LNCAP (cell line): ENCODE data around the gene RAD18.

Experiments
- CTCF ChIP-seq: fragments of 450-650 bp; IDR thresholded peaks from 2 replicates; pipeline ENCODE4 v1.5.1; 2017; ENCODE audit warnings: mild to moderate bottlenecking

The RAD18 gene

GRCh38 chr3:8911781-8912180 lies 51.5 kb downstream of the RAD18 start:
- TF ChIP-seq CTCF: no peak

- TF ChIP-seq CTCF: no peak
These were observed 54.1 kb downstream of the RAD18 start for GRCh38 chr3:8909160-8909559.

- no peak for TF ChIP-seq CTCF
These were observed 60.1 kb downstream of the RAD18 start for GRCh38 chr3:8903191-8903590.

- no peak for TF ChIP-seq CTCF
These were observed 62.4 kb downstream of the RAD18 start for GRCh38 chr3:8900869-8901268.

GRCh38 chr3:8899876-8900460 lies 63.3 kb downstream of the RAD18 start:
- no peak for TF ChIP-seq CTCF

GRCh38 chr3:8895829-8896228 lies 67.4 kb downstream of the RAD18 start:
- TF ChIP-seq CTCF: no peak

- TF ChIP-seq CTCF: no peak
These were observed 70.3 kb downstream of the RAD18 start for GRCh38 chr3:8893001-8893400.

- TF ChIP-seq CTCF: no peak
These were observed 71.5 kb downstream of the RAD18 start for GRCh38 chr3:8891774-8892173.
